Astrocyte (in vitro differentiated cells and primary cell): Measurements from ENCODE around the gene ARMH3.

Experiments
- CTCF ChIP-seq: IDR thresholded peaks from 2 replicates; pipeline ENCODE4 v1.5.1; 2011; ENCODE audit warnings: low read depth, mild to moderate bottlenecking, inconsistent platforms, low read length, moderate library complexity; ENCODE audit not compliant: insufficient read depth
- EZH2 ChIP-seq: IDR thresholded peaks from 2 replicates; pipeline ENCODE4 v1.6.1; 2012; ENCODE audit warnings: mild to moderate bottlenecking, low read length, inconsistent platforms; ENCODE audit not compliant: insufficient read depth

DNA sequence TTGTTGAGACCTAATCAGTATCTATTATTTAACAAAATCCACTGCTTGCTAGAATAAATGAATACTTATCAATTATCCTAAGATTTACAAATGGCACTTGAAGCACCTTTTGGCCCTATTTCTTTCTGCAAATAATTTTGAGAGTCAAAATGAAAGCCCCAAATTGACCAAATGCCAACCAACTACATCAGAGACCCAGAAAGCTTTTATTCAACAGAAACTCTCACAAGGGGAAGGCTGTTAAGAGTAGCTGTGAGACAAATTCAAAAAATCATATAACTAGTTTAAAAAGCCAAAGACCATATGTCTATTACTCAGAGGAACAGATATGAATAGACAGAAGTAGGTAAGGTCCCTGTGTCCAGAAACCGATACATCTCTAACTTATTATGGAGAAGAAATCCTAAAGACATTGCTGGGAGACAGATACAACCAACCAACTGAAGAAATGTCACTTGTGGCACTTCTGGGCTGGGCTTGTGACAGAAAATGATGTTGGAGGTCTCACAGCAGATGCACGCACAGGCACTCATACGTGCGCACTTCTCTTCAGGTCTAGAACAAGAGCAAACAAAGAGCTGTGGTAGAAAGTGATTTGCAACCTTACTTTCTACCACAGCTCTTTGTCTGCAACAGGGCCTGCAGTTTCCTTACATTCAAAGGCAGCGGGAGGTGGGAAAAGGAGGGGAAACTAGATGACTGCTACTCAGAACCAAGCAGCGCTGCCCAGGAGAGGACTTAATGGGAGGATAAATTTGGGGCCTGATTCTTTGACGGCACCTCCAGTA is 153.7 kb downstream of the ARMH3 start:
- TF ChIP-seq CTCF (no peak), EZH2 (no peak)
